ENCODE results near the gene EGFL7. TPM values are rescaled to one million over a fixed set of nuclear protein-coding genes. Genes with fewer than 3 reads are reported as not detected.

EGFL7 gene
- total and polyA plus RNA-seq, 2 of the 13 experiments (the other 11 are each of a cell fraction or from before 2014, with no cell fraction given) = 0.20 to 5.1 TPM

DNA sequence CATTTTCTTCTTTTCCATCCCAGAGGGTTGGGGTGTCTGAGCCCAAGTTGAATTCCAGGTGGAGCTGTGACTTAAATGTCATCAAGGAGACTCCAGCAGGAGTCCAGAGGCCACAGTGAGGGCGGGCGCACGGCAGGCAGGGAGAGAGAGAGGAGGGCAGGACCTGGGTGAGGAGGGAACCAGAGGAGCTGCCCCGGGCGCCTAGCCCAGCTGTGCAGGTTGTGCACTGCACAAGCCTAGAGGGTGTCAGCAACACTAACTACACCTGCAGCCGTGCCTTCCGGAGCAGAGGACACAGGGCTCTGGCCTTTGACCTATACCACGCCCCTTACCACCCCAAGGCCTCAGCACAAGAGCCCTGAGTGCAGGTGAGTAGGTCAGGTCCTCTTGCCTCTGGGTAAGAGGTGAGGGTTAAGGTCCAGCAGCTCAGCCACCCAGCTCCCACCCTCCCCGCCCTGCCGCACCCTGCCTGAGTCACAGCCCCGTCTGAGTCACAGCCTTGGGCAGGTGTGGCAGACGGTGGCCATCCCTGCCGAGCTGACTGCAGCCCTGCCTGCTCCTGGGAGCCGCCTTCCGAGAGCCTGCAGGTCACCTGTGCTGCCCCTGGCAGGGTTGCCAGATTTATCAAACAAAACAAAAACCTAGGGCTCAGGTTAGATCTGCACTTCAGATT, 30.9 kb downstream of the EGFL7 start (continued):
- TF ChIP-seq CENPBD1 (CRISPR knock-in tag; IDR thresholded peaks at IDR 0.05; ENCODE audit: borderline replicate concordance, low read depth) (no peak), ZNF143 (CRISPR knock-in tag; IDR thresholded peaks at IDR 0.05) (no peak), FOXP1 (IDR thresholded peaks at IDR 0.05) (no peak), FOXP1 (CRISPR knock-in tag; IDR thresholded peaks at IDR 0.05) (peak; percentile 65; the same call in 1 of the 2 replicates), ZNF207 (IDR thresholded peaks at IDR 0.05; ENCODE audit: borderline replicate concordance) (no peak), MAFK (conservative IDR thresholded peaks at IDR 0.05 in 1 of 2, IDR thresholded peaks at IDR 0.05 in 1 of 2; ENCODE audit: low read length in 2 of 2) (no peak), MBNL3 (CRISPR knock-in tag; conservative IDR thresholded peaks at IDR 0.05) (no peak), MYPOP (CRISPR knock-in tag; IDR thresholded peaks at IDR 0.05) (no peak), CEBPG (CRISPR knock-in tag; IDR thresholded peaks at IDR 0.05) (no peak; the same call in 1 of the 2 replicates), ZNF7 (CRISPR knock-in tag; IDR thresholded peaks at IDR 0.05) (no peak), SMC3 (IDR thresholded peaks at IDR 0.05; ENCODE audit: low read length) (no peak), ZNF841 (CRISPR knock-in tag; IDR thresholded peaks at IDR 0.05; ENCODE audit: borderline replicate concordance) (no peak), PHB2 (IDR thresholded peaks at IDR 0.05; ENCODE audit: partially characterized antibody) (no peak), ZNF513 (CRISPR knock-in tag; conservative IDR thresholded peaks at IDR 0.05) (no peak), ZNF101 (CRISPR knock-in tag; IDR thresholded peaks at IDR 0.05; ENCODE audit: borderline replicate concordance, low read depth) (no peak), ZNF839 (CRISPR knock-in tag; IDR thresholded peaks at IDR 0.05; ENCODE audit: borderline replicate concordance) (no peak), HCFC1 (IDR thresholded peaks at IDR 0.05; ENCODE audit: low read depth, low read length) (no peak), ZBTB1 (CRISPR knock-in tag; IDR thresholded peaks at IDR 0.05; ENCODE audit: borderline replicate concordance) (no peak), ZBTB33 (CRISPR knock-in tag; IDR thresholded peaks at IDR 0.05) (no peak)
- TF ChIP-seq, protein P1, sequence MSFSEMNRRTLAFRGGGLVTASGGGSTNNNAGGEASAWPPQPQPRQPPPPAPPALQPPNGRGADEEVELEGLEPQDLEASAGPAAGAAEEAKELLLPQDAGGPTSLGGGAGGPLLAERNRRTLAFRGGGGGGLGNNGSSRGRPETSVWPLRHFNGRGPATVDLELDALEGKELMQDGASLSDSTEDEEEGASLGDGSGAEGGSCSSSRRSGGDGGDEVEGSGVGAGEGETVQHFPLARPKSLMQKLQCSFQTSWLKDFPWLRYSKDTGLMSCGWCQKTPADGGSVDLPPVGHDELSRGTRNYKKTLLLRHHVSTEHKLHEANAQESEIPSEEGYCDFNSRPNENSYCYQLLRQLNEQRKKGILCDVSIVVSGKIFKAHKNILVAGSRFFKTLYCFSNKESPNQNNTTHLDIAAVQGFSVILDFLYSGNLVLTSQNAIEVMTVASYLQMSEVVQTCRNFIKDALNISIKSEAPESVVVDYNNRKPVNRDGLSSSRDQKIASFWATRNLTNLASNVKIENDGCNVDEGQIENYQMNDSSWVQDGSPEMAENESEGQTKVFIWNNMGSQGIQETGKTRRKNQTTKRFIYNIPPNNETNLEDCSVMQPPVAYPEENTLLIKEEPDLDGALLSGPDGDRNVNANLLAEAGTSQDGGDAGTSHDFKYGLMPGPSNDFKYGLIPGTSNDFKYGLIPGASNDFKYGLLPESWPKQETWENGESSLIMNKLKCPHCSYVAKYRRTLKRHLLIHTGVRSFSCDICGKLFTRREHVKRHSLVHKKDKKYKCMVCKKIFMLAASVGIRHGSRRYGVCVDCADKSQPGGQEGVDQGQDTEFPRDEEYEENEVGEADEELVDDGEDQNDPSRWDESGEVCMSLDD (CRISPR knock-in tag; IDR thresholded peaks at IDR 0.05; ENCODE audit: borderline replicate concordance) = no peak

Data from HepG2 (cell line).